ENCODE data around the gene IL9R.

DNA sequence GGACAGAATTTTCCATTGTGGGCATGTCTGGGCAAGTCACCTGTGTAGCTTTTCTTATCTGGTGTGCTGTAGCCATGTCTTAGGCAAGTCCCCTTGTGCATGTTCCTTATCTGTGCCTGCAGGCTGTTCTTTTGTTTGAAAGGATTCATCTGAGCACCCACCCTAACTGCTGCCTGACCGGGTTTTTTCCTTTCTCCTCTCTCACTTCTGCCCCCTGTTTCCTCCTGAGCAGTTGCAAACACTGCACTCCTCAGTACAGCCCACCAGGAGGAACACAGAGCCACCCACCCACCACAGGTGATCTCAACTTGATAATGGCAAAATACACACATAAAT, 29.2 kb upstream of the IL9R start:
- TF ChIP-seq POLR2A (IDR thresholded peaks at IDR 0.05) (no peak), CTCF (IDR thresholded peaks at IDR 0.05) (no peak)
